Thymus (tissue), 11 donors: ENCODE data around the gene PLAGL1. TPM values are rescaled to one million over a fixed set of nuclear protein-coding genes. Genes with fewer than 3 reads are reported as not detected.
A peak's percentile ranks its signal among the peaks of the same experiment; 100 is the strongest.
"Not testable (repeated sequence)": the region's sequence is repeated elsewhere in the genome, so short reads cannot be mapped to it uniquely, and the experiment has no call there.

Experiments
- DNase-seq, 9 donors: peaks; one replicate each; pipeline ENCODE4 v3.0.0-alpha.2; 2013; ENCODE audit warnings: low spot score in 9 of 9, low read depth in 6 of 9, missing footprints in 1 of 9
- H3K27ac ChIP-seq, 2 donors: one replicate each; pipeline ENCODE4 v1.5.1; 2013; ENCODE audit warnings: control low read depth in 1 of 2, low read depth in 1 of 2, low read length in 1 of 2, mild to moderate bottlenecking in 1 of 2, moderate library complexity in 1 of 2
- H3K27me3 ChIP-seq, 2 donors: one replicate each; pipeline ENCODE4 v1.5.1; 2013; ENCODE audit warnings: low read length in 1 of 2; ENCODE audit not compliant: control insufficient read depth in 2 of 2, insufficient read depth in 1 of 2
- H3K36me3 ChIP-seq, 2 donors: one replicate each; pipeline ENCODE4 v1.5.1; 2013; ENCODE audit warnings: low read length in 1 of 2, mild to moderate bottlenecking in 1 of 2, moderate library complexity in 1 of 2; ENCODE audit not compliant: control insufficient read depth in 2 of 2, insufficient read depth in 2 of 2
- H3K4me1 ChIP-seq, 2 donors: one replicate each; pipeline ENCODE4 v1.5.1; 2013; ENCODE audit warnings: low read length in 2 of 2; ENCODE audit not compliant: control insufficient read depth in 2 of 2, insufficient read depth in 2 of 2
- H3K4me3 ChIP-seq, 2 donors: one replicate each; pipeline ENCODE4 v1.5.1; 2013; ENCODE audit warnings: low read length in 2 of 2, control low read depth in 1 of 2, mild to moderate bottlenecking in 1 of 2
- H3K9me3 ChIP-seq, 2 donors: one replicate each; pipeline ENCODE4 v1.5.1; 2013; ENCODE audit warnings: low read length in 1 of 2, mild to moderate bottlenecking in 1 of 2; ENCODE audit not compliant: control insufficient read depth in 2 of 2, insufficient read depth in 1 of 2
- WGBS: extraction: QIAGEN DNeasy Blood & Tissue Kit; methylation state at CpG from one replicate; pipeline ENCODE4 v1.1.7; 2013; 5-methylcytosine and 5-hydroxymethylcytosine counted together
- polyA plus RNA-seq: library from polyadenylated mRNA; stranded (reverse); fragments of 200-250 nt; gene quantifications from one replicate; pipeline ENCODE4 v1.2.3, GENCODE V29; 2013
- total RNA-seq: library from RNA; stranded (reverse); fragments of 120-200 nt; gene quantifications from one replicate; pipeline ENCODE4 v1.2.4, GENCODE V29; 2013
- donor health status: healthy.

Gene PLAGL1
- total and polyA plus RNA-seq, 2 donors: 5.4 to 9.8 TPM

DNA sequence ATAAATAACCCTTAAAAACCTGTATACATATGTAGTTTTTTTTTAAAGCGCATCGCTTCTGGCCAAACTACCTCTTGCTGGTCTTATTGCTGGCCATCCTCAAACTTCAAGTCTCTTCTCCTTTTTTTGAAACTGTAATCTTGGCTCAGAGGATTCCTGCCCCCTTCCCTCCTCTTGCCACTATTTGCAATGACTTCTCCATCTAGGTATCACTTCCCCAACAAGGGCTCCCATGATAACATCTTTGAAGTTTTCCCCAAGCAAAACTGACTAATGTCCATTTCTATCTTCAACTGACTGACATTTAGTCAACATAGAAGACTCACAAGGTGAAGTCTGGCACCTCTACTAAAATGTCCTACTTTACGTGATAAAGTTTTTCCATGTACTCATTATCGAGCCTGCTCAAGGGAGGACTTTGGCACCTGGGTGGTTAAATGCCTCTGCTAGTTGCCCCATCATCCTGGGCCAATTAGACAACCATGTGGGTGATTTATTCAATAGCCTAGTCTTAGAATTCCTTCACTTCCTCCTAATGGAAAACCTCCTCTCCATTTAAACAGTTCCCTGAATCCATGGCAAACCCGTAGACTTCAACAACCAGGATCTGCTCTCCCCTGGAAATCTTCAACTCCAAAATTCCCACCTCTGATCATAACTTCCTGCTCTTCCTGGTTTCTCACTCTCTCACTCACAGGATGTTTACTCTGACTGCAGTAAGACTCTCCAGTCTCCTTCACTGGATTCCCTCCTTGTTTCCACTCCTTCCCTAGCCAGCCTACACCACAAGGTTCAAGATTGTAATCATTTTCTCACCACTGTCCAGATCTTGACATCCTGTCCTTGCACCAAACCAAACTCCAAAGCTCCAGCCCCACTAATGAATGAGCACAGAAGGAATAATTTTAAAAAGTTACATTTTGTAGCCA lies 9.4 kb upstream of the PLAGL1 start:
- Histone ChIP-seq H3K36me3 (no peaks in the 10 kb centered on the region), H3K27me3 (no peaks in the 10 kb centered on the region), H3K4me3 (no peak overlapping the region), H3K4me1 (no peaks in the 10 kb centered on the region), H3K27ac (no peak overlapping the region), H3K9me3 (peaks cover 0 to 3% of the 10 kb centered on the region in 2 donors)
- WGBS: 97% methylated on average over 5 of the region's 5 CpGs
- DNase-seq: no peak

DNA sequence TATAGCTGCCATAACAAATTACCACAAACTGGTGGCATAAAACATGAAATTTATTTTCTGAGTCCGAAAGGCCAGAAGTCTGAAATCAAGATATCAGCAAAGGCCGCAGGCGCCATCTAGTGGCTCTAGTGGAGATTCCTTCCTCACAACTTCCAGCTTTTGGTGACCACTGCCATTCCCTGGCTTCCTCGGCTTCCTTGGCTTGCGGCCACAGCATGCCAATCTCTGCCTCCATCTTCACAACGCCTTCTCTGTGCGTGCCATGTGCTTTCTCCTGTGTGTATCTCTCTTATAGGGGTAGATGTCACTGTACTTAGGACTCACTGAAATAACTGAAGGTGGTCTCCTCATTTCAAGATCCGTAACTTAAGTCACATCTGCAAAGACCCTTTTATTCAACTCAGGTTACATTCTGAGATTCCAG lies 5.4 kb upstream of the PLAGL1 start:
- Histone ChIP-seq H3K36me3 (no peaks in the 10 kb centered on the region), H3K27ac (no peak overlapping the region), H3K4me3 (no peak overlapping the region), H3K4me1 (peaks cover 0 to 2% of the 10 kb centered on the region in 2 donors), H3K9me3 (peaks cover 0 to 3% of the 10 kb centered on the region in 2 donors), H3K27me3 (no peaks in the 10 kb centered on the region)
- DNase-seq: peak in 7 of 9 donors; percentile 37 to 78 (median 47)
- WGBS: 30% methylated on average over 8 of the region's 8 CpGs

DNA sequence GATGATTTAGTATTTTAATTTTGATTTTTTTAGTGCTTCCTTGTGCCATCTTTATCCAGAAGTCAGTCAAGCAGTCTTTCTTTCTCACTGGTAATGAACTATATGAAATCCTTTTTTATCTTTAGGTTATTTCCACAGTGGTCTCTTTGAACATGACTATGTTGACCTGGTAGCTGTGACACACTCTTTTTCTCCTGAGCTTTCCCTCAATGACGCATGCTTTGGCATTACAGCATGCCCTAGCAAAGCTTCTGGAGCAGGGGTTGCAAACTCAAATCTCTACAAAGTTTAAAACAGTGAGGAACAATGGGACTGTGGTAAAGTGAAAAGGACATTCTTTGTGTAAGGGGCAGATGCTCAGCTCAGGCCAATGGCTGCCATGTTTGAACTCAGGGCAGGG lies 4.5 kb upstream of the PLAGL1 start:
- DNase-seq: no peak
- Histone ChIP-seq H3K36me3 (no peaks in the 10 kb centered on the region), H3K27me3 (peaks cover 0 to 2% of the 10 kb centered on the region in 2 donors), H3K27ac (no peak overlapping the region), H3K4me3 (no peak overlapping the region), H3K9me3 (peaks cover 0 to 3% of the 10 kb centered on the region in 2 donors), H3K4me1 (peaks cover 0 to 3% of the 10 kb centered on the region in 2 donors)
- 99% methylated on average over 1 of the region's 1 CpG for WGBS

DNA sequence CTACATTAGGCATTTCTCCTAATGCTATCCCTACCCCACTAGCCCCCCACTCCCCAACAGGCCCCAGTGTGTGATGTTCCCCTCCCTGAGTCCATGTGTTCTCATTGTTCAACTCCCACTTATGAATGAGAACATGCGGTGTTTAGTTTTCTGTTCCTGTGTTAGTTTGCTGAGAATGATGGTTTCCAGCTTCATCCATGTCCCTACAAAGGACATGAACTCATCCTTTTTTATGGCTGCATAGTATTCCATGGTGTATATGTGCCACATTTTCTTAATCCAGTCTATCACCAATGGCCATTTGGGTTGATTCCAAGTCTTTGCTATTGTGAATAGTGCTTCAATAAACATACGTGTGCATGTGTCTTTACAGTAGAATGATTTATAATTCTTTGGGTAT lies 1.6 kb upstream of the PLAGL1 start:
- not testable (repeated sequence) for H3K27me3 ChIP-seq, H3K9me3 ChIP-seq
- WGBS: over 99% methylated on average over 2 of the region's 2 CpGs

GRCh38 chr6:144008846-144009245 lies 787 bp upstream of the PLAGL1 start:
- 97% methylated on average over 9 of the region's 9 CpGs for WGBS
- Histone ChIP-seq H3K4me1 (peaks cover 0 to 6% of the 10 kb centered on the region in 2 donors), H3K36me3 (no peaks in the 10 kb centered on the region), H3K9me3 (peaks cover 0 to 3% of the 10 kb centered on the region in 2 donors), H3K27me3 (peaks cover 2 to 5% of the 10 kb centered on the region in 2 donors), H3K27ac (no peak overlapping the region), H3K4me3 (no peak overlapping the region)
- no peak for DNase-seq

More for the DNA sequence above, 1.6 kb upstream of the PLAGL1 start:
- not testable (repeated sequence) for H3K4me3 ChIP-seq, H3K4me1 ChIP-seq, H3K27ac ChIP-seq, H3K36me3 ChIP-seq, DNase-seq

DNA sequence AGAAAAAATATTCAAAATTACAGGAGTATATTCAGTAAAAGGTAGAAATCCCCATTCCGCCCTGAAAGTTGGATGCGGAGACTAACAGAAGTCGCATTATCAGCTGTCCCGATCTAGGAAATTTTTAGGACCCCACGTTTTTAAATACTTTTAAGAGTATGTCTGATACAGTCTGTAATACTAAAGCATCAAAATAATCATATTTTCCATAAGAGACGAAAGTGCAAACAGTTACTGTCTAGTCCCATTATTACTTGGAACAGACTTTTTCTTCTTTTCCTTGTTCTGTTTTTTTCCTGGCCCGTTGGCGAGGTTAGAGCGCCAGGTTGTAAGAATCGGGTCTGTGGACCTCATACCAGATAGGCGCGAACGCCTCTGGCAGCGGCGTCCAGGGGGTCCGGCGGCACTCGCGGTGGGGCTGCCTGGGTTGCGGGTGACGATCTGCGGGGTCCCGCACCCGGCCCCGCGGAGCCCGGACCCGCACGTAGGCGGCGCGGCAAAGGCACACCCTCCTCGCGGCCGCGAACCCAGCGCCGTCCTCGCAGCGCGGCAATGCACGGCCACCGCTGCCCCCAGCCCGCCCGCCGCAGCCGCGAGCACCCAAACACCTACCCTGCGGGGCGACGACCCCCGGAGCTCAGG lies 460 bp downstream of the PLAGL1 start:
- DNase-seq: peak in 2 of 9 donors; percentile 11 to 28

DNA sequence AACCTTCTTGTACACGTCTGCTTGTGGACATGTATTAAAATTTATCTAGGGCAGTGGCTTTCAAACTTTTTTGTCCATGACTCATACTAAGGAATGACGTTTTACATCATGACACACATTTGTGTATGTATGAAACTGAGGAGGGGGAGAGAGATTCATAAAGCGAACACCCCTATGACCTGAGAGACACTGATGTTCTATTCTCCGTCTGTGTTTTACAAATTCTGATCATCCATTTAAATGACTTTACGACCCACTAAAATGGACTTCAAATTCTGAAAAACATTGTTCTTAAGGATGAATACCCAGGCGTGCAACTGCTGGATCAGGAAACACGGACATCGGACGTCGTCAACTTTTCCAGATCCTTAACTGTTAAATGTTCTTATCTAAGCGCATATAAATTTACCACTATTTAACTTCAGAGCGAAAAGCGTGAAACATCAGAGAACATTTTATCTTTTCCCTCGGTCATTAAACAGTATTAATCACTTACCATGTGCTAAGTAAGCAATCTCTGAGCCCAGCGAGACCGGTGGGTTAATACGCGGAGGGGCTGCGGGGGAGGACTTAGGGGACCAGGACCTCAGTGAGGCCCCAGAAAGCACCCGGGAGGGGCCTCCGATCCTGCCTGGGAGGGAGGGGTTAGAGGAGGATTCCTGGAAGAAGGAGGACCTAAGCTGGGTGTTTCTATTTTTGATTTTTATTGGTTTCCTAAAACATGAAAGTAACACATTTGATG lies 1.2 kb downstream of the PLAGL1 start:
- Histone ChIP-seq H3K4me3 (peak overlapping the region; percentile 49 to 66), H3K9me3 (no peaks in the 10 kb centered on the region), H3K27me3 (peaks cover 2 to 5% of the 10 kb centered on the region in 2 donors), H3K27ac (no peak overlapping the region), H3K4me1 (peaks cover 0 to 6% of the 10 kb centered on the region in 2 donors), H3K36me3 (no peaks in the 10 kb centered on the region)
- peak in 1 of 9 donors; percentile 5 for DNase-seq
- 60% methylated on average over 21 of the region's 21 CpGs for WGBS

More for the DNA sequence above, 460 bp downstream of the PLAGL1 start:
- H3K9me3 ChIP-seq: no peaks in the 10 kb centered on the region
- 54% methylated on average over 52 of the region's 52 CpGs for WGBS
- H3K4me1 ChIP-seq: peaks cover 0 to 6% of the 10 kb centered on the region in 2 donors
- peaks cover 2 to 5% of the 10 kb centered on the region in 2 donors for H3K27me3 ChIP-seq
- H3K27ac ChIP-seq: no peak overlapping the region
- peak overlapping the region; percentile 49 to 66 for H3K4me3 ChIP-seq
- no peaks in the 10 kb centered on the region for H3K36me3 ChIP-seq

DNA sequence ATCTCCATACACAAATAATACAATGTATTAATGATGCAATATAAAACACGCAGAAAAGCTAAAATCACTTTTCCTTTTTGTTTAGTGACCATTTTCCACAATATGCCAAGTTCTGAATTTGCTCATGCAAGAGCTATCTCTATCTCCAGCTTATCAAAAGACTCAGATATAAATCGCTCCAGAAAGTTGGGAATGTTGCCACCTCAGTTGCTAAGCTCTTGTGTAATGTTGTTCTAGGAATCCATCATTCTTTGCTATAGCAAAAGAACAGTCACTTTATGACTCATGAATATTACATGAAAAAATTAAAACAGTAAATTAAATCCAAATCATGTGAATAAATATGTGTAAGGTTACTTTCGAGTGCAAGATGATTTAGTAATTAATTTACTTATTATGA lies 8.7 kb downstream of the PLAGL1 start:
- Histone ChIP-seq H3K27ac (no peak overlapping the region), H3K4me1 (no peaks in the 10 kb centered on the region), H3K27me3 (no peaks in the 10 kb centered on the region), H3K9me3 (no peaks in the 10 kb centered on the region), H3K36me3 (no peaks in the 10 kb centered on the region), H3K4me3 (no peak overlapping the region)
- 96% methylated on average over 3 of the region's 3 CpGs for WGBS
- no peak for DNase-seq
